HG02885 (cell line): Measurements from ENCODE around the gene NPHP4.
"Not testable (repeated sequence)": the region's sequence is repeated elsewhere in the genome, so short reads cannot be mapped to it uniquely, and the experiment has no call there.

Experiments
- ATAC-seq: cut with Tn5 transposase; IDR thresholded peaks from one replicate; pipeline ENCODE4 v1.9.1; 2021; ENCODE audit warnings: mild to moderate bottlenecking; ENCODE audit not compliant: unreplicated experiment, poor library complexity

The NPHP4 gene

DNA sequence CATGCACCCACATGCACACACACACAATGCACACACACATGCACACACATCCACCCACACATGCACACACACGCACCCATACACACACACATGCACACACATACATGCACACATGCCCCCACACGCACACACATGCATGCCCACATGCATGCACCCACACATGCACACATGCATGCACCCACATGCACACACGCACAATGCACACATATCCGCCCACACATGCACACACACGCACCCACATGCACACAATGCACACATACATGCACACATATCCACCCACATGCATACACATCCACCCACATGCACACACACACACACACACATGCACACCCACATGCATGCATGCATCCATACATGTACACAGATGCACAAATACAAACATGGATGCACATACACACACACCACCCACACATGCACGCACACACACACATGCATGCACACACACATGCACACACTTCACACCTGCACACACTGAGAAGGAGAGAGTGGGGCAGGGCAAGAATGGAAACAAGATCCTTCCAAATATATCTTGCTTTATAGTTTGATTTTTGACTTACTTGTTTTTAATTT lies 123.2 kb downstream of the NPHP4 start:
- ATAC-seq: no peak

- ATAC-seq: no peak
Measured at GRCh38 chr1:5865774-5866173, 126.5 kb downstream of the NPHP4 start.

GRCh38 chr1:5865056-5865455 lies 127.2 kb downstream of the NPHP4 start:
- no peak for ATAC-seq

GRCh38 chr1:5864256-5864655 lies 128.0 kb downstream of the NPHP4 start:
- no peak for ATAC-seq

GRCh38 chr1:5863238-5863637 lies 129.0 kb downstream of the NPHP4 start:
- ATAC-seq: no peak

DNA sequence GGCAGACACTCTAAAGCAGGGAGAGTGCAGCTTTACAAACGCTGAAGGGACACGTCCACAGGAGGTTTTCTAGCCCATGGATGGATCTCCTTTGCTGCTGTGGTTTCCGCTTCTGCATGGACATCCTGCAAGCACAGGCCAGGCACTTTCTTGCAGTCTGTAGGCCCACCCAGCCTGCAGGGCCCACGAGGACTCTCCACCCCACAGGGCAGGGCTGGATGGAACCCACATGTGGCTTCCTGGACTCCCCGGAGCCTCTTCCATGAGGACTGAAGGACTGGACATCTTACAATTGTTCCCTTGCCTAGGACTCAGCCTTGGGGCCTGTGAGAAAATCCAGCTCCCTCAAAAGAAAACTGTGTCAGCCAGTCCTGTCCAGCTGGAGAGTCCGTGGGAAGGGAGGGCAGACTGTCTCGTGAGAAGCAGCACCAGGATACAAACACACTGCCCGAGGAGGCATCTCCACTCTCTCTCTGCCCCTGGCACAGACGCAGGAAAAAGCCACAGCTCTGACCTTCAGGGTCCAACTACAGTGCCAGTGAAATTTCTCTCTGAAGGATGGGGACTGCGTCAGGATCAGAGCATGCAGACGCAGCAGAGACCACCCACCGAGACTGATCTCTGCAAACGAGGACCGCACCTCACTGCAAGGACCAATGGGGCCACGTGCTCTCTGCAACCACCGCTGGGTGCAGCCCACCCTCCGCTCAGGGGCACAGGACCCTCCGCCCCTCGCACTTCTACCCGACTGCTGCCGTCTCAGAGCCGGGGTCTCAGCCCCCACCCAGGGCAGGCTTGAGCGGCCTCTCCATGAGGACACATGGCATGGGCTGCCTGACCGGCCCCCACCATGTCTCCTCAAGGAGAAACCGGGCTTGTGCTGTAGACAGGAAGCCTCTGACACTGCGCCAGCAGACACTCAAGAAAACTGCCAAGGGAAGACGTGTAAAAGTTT lies 130.1 kb downstream of the NPHP4 start:
- no peak for ATAC-seq

DNA sequence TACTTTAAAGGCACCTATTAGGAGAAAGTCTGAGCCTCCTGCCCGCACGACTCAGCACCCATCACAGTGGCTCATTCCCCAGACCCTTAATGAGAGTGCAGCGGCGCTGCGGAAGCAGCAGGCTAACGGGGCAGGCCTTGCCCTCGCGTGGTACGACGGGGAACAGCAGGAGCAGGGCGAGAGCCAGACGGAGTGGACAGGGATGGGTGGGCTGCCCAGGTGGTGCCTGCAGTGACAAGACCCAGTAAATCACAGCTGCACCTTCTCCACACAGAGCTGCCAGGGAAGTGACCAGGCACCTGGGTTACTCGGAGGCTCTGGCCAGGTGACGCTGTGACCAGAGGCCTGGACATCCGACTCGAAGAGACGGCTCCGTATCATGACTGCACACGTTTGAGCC lies 131.9 kb downstream of the NPHP4 start:
- ATAC-seq: no peak

DNA sequence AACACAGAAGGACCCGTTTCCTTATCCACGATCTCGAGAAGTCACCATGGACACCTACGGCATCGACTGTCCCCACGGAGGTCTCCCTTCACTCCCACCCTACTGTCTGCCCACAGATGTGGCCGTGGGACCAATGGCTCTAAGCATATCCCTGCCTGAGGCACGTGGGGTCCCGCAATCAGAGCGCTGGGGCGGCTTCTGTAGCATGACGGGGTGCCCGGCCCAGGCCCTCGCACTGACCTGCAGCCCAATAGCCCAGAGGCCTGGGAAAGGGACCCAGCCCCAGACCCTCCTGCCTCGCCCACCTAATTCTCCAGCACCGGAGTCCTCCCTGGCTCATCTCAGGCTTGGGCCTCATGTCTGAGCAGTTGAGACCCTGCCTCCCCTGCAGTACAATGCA lies 132.5 kb downstream of the NPHP4 start:
- no peak for ATAC-seq

- ATAC-seq: no peak
Measured at GRCh38 chr1:5858844-5859407, 133.3 kb downstream of the NPHP4 start.

DNA sequence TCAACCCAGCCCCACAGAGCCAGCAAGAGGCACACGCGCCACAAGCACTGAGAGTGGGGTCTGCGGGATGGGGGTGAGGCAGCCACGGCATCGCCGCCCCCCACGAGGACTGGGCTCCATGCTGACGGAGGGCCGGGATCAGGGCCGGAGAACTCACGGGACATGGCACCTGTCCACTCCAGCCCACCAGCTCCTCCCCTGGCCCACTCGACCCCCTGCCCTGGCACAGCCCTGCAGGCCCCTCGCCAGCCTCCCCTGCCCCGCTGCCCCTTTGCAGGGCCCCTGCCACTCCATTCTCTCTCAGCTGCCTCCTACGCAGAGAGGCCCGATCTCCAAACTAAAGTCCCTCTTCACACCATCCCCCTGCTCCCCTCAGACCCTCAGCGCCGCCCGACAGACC lies 134.0 kb downstream of the NPHP4 start:
- no peak for ATAC-seq

DNA sequence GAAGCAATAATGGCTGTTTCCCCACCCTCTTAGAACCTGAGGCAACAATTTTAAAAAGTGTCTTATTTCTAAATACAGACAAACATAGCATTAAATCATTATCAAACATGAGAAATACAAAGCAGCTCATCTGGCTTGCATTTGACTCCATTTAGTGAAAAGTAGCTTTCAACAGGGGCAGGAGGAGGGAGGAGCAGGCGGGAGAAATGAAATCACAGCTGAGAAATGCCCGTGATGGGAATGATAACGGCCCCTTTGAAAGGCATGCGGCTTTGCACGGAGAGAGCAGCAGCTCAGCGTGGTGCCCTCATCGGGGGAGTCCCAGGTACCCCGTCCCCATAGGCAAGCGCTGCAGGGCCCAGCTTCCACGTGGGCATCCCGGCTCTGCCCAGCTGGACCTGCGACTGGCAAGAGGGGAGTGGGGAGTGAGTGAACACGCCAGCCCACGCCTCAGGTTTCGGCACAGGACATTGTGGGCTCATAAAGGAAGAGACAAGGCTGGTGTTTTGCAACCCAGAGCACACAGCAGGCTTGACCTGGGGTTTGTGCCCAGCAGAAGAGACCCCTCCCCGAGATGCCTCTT lies 134.6 kb downstream of the NPHP4 start:
- ATAC-seq: no peak

DNA sequence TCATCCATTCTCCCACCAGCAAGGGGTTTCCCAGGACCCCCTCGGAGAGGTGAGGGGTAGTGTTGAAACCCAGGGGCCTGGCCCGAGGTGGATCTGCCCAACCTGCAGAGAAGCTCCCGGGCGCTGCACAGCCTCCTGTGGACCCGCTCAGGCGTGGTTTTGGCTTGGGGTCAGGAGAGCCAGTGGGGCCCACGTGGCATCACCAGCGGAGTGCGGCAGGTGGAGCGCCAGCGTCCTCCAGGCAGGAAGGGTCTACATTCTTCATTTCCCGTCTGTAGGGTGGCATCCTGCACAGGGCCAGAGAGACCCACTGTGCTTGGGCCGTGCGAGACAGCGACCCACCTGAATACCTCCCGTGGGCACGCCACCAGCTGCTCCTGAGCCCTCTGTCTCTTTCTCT lies 135.2 kb downstream of the NPHP4 start:
- no peak for ATAC-seq

GRCh38 chr1:5856246-5856815 lies 135.9 kb downstream of the NPHP4 start:
- ATAC-seq: no peak

DNA sequence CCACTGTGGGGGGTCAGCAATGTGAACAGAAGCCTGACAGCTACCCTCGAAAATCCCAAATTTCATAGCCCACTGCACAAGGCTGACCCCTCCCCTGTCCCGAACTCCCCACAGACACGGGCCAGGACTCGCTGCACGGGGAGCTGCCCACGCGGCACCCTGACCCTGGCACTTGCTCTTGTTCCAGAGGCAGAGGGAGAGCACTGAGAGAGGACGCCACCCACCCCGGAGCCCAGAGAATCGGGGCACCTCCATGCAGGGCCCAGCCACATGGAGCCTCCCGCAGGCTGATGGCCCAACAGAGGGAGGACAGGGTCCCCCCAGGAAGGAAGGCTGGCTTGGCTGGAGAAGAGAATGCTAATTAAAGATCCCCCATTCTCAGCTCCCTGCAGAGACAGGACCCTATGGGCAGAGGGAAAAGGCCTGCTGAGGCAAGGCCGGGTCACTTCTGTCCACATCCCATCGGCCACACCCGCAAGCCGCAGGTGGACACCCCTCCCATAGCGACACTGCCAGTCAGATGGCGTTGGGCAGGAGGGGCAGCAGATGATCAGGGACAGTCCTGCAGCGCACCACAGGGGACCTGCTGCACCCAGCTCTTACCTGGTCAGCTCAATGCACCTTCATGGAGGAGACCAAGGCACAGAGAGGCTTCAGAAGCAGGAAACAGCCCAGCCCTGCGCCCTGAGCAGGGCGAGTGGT lies 136.9 kb downstream of the NPHP4 start:
- ATAC-seq: no peak

- no peak for ATAC-seq
Measured at GRCh38 chr1:5854754-5855153, 137.5 kb downstream of the NPHP4 start.

GRCh38 chr1:5853858-5854257 lies 138.4 kb downstream of the NPHP4 start:
- not testable (repeated sequence) for ATAC-seq

- ATAC-seq: no peak
Measured at GRCh38 chr1:5850503-5850902, 141.7 kb downstream of the NPHP4 start.

DNA sequence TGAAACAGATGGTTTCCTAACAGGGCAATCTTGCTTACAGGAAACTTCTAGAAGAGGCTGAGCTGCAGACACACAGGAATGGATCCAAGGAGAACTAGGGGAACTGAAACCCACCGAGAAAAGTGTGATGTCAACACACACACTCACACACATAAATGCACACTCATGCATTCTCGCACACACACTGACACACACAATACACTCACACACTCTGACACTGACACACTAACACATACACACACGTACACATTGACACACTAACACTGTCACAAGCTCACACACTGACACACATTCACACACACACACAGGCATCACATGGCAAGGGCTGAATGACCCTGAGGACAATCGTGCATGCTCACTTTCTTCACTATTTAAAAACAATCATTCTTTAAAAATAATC lies 142.7 kb downstream of the NPHP4 start:
- no peak for ATAC-seq

GRCh38 chr1:5847013-5847659 lies 145.1 kb downstream of the NPHP4 start:
- ATAC-seq: no peak

DNA sequence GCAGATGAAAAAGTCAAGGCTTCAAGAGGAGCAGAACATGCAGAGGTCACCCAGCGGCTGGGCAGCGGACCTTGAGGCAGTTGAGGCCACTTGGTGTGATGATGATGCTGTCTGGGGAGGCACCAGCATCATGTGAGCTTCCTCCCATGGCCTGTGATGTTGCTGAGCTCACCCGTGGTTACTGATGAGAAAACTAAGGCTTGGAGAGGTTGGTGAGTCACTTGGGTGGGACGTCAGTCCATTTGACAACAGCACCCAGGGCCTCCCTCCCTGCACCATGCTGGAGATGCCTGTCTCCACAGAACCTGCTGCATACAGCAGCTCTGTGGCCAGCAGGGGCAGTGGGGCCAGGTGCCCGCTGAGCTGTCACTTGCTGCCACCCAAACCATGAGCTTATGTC lies 146.8 kb downstream of the NPHP4 start:
- no peak for ATAC-seq
